ENCODE data around the gene CYB5D1.

Gene CYB5D1

DNA sequence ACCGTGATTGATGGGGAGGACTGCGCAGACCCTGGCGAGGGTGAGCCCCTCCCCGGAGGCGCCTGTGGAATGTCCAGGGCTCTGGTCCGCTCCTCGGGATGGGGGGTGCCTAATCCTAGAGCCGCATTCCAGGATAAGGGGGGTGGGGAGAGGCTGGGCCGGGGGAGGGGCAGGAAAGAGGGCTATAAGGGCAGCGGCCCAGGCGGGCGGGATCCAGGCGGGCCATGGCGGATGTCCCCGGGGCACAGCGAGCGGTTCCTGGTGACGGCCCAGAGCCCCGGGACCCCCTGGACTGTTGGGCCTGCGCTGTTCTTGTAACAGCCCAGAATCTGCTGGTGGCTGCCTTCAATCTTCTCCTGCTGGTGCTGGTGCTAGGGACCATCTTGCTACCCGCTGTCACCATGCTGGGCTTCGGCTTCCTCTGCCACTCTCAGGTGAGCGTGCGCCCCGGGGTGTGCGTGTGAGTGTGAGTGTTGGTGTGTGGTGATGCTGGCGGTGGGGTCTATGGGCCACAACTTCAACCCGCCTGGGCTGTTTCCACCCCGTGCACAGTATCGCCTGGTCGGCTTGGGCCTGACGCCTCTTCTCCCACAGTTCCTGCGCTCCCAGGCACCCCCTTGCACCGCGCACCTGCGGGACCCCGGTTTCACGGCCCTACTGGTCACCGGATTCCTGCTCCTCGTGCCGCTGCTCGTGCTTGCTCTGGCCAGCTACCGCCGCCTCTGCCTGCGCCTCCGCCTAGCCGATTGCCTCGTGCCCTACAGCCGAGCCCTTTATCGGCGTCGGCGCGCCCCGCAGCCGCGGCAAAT, 2.7 kb upstream of the CYB5D1 start, which contains the start of gene TMEM88:
Gene TMEM88, plus strand, starts transcription at position 216 of the 809 bp plus-strand sequence. Its CDS starts 9 bp downstream, at position 225.
- Histone ChIP-seq H3K4me3 (ENCODE audit: insufficient read length, low read depth) (peak within 1 kb of the TSS; percentile 57), H3K9me3 (ENCODE audit: insufficient read depth, low read length) (no peaks in the 10 kb centered on the region), H3K9ac (ENCODE audit: insufficient read length, low read depth) (peak within 1 kb of the TSS; percentile 76), H3K4me1 (ENCODE audit: insufficient read depth, insufficient read length) (peaks cover 6% of the 10 kb centered on the region), H3K36me3 (ENCODE audit: insufficient read depth, insufficient read length, low read length) (peaks cover 44% of the 10 kb centered on the region), H3K27me3 (ENCODE audit: insufficient read depth, insufficient read length) (no peaks in the 10 kb centered on the region)
- TF ChIP-seq YY1 (IDR thresholded peaks at IDR 0.05; ENCODE audit: insufficient read depth, insufficient read length), result no peak
- no peak for TF ChIP-seq SUZ12 (IDR thresholded peaks at IDR 0.05; ENCODE audit: extremely low read depth, insufficient read depth, insufficient read length)
- TF ChIP-seq ZNF274 (IDR thresholded peaks at IDR 0.05; ENCODE audit: low read depth, low read length), result no peak
- DNase-seq (ENCODE audit: low read depth, low spot score), result no peak

GRCh38 chr17:7855660-7856010, 2.2 kb upstream of the CYB5D1 start:
- DNase-seq (ENCODE audit: low read depth, low spot score), result no peak
- Histone ChIP-seq H3K4me1 (ENCODE audit: insufficient read depth, insufficient read length) (peaks cover 6% of the 10 kb centered on the region), H3K4me3 (ENCODE audit: insufficient read length, low read depth) (peak overlapping the region; percentile 57), H3K27me3 (ENCODE audit: insufficient read depth, insufficient read length) (no peaks in the 10 kb centered on the region), H3K9ac (ENCODE audit: insufficient read length, low read depth) (peak overlapping the region; percentile 76), H3K9me3 (ENCODE audit: insufficient read depth, low read length) (no peaks in the 10 kb centered on the region), H3K36me3 (ENCODE audit: insufficient read depth, insufficient read length, low read length) (peaks cover 44% of the 10 kb centered on the region)
- TF ChIP-seq SUZ12 (IDR thresholded peaks at IDR 0.05; ENCODE audit: extremely low read depth, insufficient read depth, insufficient read length) (no peak), YY1 (IDR thresholded peaks at IDR 0.05; ENCODE audit: insufficient read depth, insufficient read length) (no peak), ZNF274 (IDR thresholded peaks at IDR 0.05; ENCODE audit: low read depth, low read length) (no peak)

GRCh38 chr17:7856011-7856810, 1.6 kb upstream of the CYB5D1 start:
- DNase-seq (ENCODE audit: low read depth, low spot score), result no peak
- peak overlapping the region; percentile 57 for H3K4me3 ChIP-seq (ENCODE audit: insufficient read length, low read depth)
- H3K9ac ChIP-seq (ENCODE audit: insufficient read length, low read depth), result peak overlapping the region; percentile 85
- peaks cover 6% of the 10 kb centered on the region for H3K4me1 ChIP-seq (ENCODE audit: insufficient read depth, insufficient read length)
- H3K9me3 ChIP-seq (ENCODE audit: insufficient read depth, low read length), result no peaks in the 10 kb centered on the region
- H3K27me3 ChIP-seq (ENCODE audit: insufficient read depth, insufficient read length), result no peaks in the 10 kb centered on the region
- peaks cover 44% of the 10 kb centered on the region for H3K36me3 ChIP-seq (ENCODE audit: insufficient read depth, insufficient read length, low read length)
- TF ChIP-seq SUZ12 (IDR thresholded peaks at IDR 0.05; ENCODE audit: extremely low read depth, insufficient read depth, insufficient read length), result no peak
- TF ChIP-seq YY1 (IDR thresholded peaks at IDR 0.05; ENCODE audit: insufficient read depth, insufficient read length), result no peak
- no peak for TF ChIP-seq ZNF274 (IDR thresholded peaks at IDR 0.05; ENCODE audit: low read depth, low read length)

DNA sequence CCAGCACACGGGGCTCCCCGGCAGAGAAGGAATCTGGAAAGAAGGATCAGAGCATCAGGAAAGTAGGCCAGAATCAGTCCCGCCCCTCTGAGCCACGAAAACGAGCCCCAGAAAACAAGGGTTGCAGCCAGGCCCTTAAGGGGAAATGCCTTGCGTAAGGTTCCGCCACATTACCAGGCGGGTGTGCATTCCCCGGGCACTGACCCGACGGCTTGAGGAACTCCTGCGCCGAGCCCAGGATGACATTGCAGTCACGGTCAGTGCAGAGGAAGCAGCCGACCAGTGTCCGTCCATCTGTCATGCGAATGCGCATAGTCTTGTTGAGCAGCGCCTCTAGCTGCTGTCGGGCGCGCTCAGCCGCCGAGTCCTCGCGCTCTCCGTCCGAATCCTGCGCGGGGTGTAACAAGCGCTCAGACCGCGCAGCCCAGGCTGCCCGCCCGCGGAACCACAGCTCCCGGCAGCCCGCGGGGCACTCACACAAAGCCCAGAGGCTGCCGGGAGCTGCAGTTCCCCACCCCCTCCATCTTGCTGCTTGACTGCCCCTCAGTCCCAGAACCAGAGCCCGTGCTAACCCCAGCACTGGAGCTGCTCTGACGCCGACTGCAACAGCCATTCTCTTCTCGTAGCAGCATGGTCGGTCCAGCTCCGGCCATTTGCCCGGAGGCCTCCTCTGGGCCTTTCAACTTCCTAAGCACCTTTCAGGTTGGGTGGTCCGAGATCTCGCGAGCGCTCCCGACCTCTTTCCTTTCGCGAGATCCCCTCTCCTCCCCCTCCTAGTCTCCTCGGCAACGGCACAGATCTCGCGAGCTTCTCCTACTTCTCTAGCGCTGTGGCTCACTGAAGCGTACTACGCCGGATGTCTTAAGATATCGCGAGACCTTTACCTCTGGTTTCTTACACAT, 741 bp upstream of the CYB5D1 start, which contains the start of gene NAA38:
Gene NAA38, minus strand, starts transcription at position 749 of the 902 bp plus-strand sequence. Its CDS starts 96 bp downstream, at position 653.
- TF ChIP-seq ZNF274 (IDR thresholded peaks at IDR 0.05; ENCODE audit: low read depth, low read length), result no peak
- no peak for TF ChIP-seq SUZ12 (IDR thresholded peaks at IDR 0.05; ENCODE audit: extremely low read depth, insufficient read depth, insufficient read length)
- peak; percentile 40 for TF ChIP-seq YY1 (IDR thresholded peaks at IDR 0.05; ENCODE audit: insufficient read depth, insufficient read length)
- peak; percentile 95 for DNase-seq (ENCODE audit: low read depth, low spot score)
- H3K27me3 ChIP-seq (ENCODE audit: insufficient read depth, insufficient read length), result no peaks in the 10 kb centered on the region
- H3K4me1 ChIP-seq (ENCODE audit: insufficient read depth, insufficient read length), result peaks cover under 1% of the 10 kb centered on the region
- no peaks in the 10 kb centered on the region for H3K9me3 ChIP-seq (ENCODE audit: insufficient read depth, low read length)
- H3K4me3 ChIP-seq (ENCODE audit: insufficient read length, low read depth), result peak within 1 kb of the TSS; percentile 57
- H3K36me3 ChIP-seq (ENCODE audit: insufficient read depth, insufficient read length, low read length), result peaks cover 44% of the 10 kb centered on the region
- H3K9ac ChIP-seq (ENCODE audit: insufficient read length, low read depth), result peak within 1 kb of the TSS; percentile 90

DNA sequence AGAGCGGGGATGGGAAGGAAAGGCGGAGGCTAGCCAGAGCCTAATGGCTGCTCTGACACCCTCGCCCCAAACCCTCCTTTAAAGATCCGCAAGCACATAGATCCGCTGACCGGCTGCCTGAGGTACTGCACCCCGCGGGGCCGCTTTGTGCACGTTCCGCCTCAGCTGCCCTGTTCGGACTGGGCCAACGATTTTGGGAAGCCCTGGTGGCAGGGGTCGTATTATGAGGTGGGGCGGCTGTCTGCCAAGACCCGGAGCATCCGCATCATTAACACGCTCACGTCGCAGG, 663 bp downstream of the CYB5D1 start:
- H3K36me3 ChIP-seq (ENCODE audit: insufficient read depth, insufficient read length, low read length), result peaks cover 37% of the 10 kb centered on the region
- TF ChIP-seq YY1 (IDR thresholded peaks at IDR 0.05; ENCODE audit: insufficient read depth, insufficient read length) (no peak), ZNF274 (IDR thresholded peaks at IDR 0.05; ENCODE audit: low read depth, low read length) (no peak), SUZ12 (IDR thresholded peaks at IDR 0.05; ENCODE audit: extremely low read depth, insufficient read depth, insufficient read length) (no peak)
- H3K4me1 ChIP-seq (ENCODE audit: insufficient read depth, insufficient read length), result no peaks in the 10 kb centered on the region
- H3K9ac ChIP-seq (ENCODE audit: insufficient read length, low read depth), result peak overlapping the region; percentile 90
- no peak for DNase-seq (ENCODE audit: low read depth, low spot score)
- peak overlapping the region; percentile 57 for H3K4me3 ChIP-seq (ENCODE audit: insufficient read length, low read depth)
- H3K9me3 ChIP-seq (ENCODE audit: insufficient read depth, low read length), result no peaks in the 10 kb centered on the region
- H3K27me3 ChIP-seq (ENCODE audit: insufficient read depth, insufficient read length), result no peaks in the 10 kb centered on the region

- peaks cover 42% of the 10 kb centered on the region for H3K36me3 ChIP-seq (ENCODE audit: insufficient read depth, insufficient read length, low read length)
Measured at GRCh38 chr17:7859028-7859427, 1.2 kb downstream of the CYB5D1 start.

More at GRCh38 chr17:7859028-7859427, 1.2 kb downstream of the CYB5D1 start:
- peak overlapping the region; percentile 57 for H3K4me3 ChIP-seq (ENCODE audit: insufficient read length, low read depth)
- no peaks in the 10 kb centered on the region for H3K4me1 ChIP-seq (ENCODE audit: insufficient read depth, insufficient read length)
- TF ChIP-seq SUZ12 (IDR thresholded peaks at IDR 0.05; ENCODE audit: extremely low read depth, insufficient read depth, insufficient read length) (no peak), YY1 (IDR thresholded peaks at IDR 0.05; ENCODE audit: insufficient read depth, insufficient read length) (no peak), ZNF274 (IDR thresholded peaks at IDR 0.05; ENCODE audit: low read depth, low read length) (no peak)
- H3K9ac ChIP-seq (ENCODE audit: insufficient read length, low read depth), result peak overlapping the region; percentile 90
- H3K9me3 ChIP-seq (ENCODE audit: insufficient read depth, low read length), result no peaks in the 10 kb centered on the region
- no peaks in the 10 kb centered on the region for H3K27me3 ChIP-seq (ENCODE audit: insufficient read depth, insufficient read length)
- DNase-seq (ENCODE audit: low read depth, low spot score), result no peak
